ENCODE results near the gene PPP1CA.

PPP1CA gene

GRCh38 chr11:67397986-67398660 is 3.5 kb downstream of the PPP1CA start:
- peaks cover 66% of the 10 kb centered on the region for H3K4me1 Mint-ChIP-seq

GRCh38 chr11:67397536-67397935 is 4.1 kb downstream of the PPP1CA start:
- H3K27me3 Mint-ChIP-seq: no peaks in the 10 kb centered on the region
- H3K36me3 Mint-ChIP-seq: peaks cover 51% of the 10 kb centered on the region
- CTCF ChIA-PET: no interaction called here
- peak overlapping the region; percentile 76 for H3K27ac Mint-ChIP-seq
- no peak for DNase-seq
- peaks cover 65% of the 10 kb centered on the region for H3K4me1 Mint-ChIP-seq
- H3K4me3 Mint-ChIP-seq: peak overlapping the region; percentile 43
- no peaks in the 10 kb centered on the region for H3K9me3 Mint-ChIP-seq

More at GRCh38 chr11:67397986-67398660, 3.5 kb downstream of the PPP1CA start:
- Mint-ChIP-seq H3K4me3 (peak overlapping the region; percentile 43), H3K36me3 (peaks cover 49% of the 10 kb centered on the region), H3K27me3 (no peaks in the 10 kb centered on the region), H3K27ac (peak overlapping the region; percentile 78), H3K9me3 (no peaks in the 10 kb centered on the region)
- no peak for DNase-seq
- CTCF ChIA-PET: interaction anchor here (1.1 kb wide), 1 partner anchor 41 kb away, joined by 3 read pairs; no protein-coding TSS in a partner anchor

GRCh38 chr11:67396587-67397389 is 4.9 kb downstream of the PPP1CA start:
- Mint-ChIP-seq H3K9me3 (no peaks in the 10 kb centered on the region), H3K27me3 (no peaks in the 10 kb centered on the region), H3K27ac (peak overlapping the region; percentile 87), H3K4me3 (peak overlapping the region; percentile 56), H3K4me1 (peaks cover 63% of the 10 kb centered on the region), H3K36me3 (peaks cover 53% of the 10 kb centered on the region)
- no peak for DNase-seq
- CTCF ChIA-PET: interaction anchor here (0.9 to 1.4 kb wide), 4 partner anchors 13 to 53 kb away, joined by 3 read pairs; no protein-coding TSS in a partner anchor

- H3K36me3 Mint-ChIP-seq: peaks cover 53% of the 10 kb centered on the region
- CTCF ChIA-PET: interaction anchor here (0.9 to 1.4 kb wide), 4 partner anchors 12 to 53 kb away, joined by 3 read pairs; no protein-coding TSS in a partner anchor
- no peaks in the 10 kb centered on the region for H3K9me3 Mint-ChIP-seq
- peak overlapping the region; percentile 83 for H3K27ac Mint-ChIP-seq
- no peak for DNase-seq
- H3K4me1 Mint-ChIP-seq: peaks cover 65% of the 10 kb centered on the region
- H3K4me3 Mint-ChIP-seq: no peak overlapping the region
- H3K27me3 Mint-ChIP-seq: no peaks in the 10 kb centered on the region
Measured at GRCh38 chr11:67396259-67396581, 5.4 kb downstream of the PPP1CA start.

- CTCF ChIA-PET: interaction anchor here (0.9 to 1.4 kb wide), 4 partner anchors 12 to 52 kb away, joined by 3 read pairs; no protein-coding TSS in a partner anchor
- no peak for DNase-seq
- Mint-ChIP-seq H3K36me3 (peaks cover 49% of the 10 kb centered on the region), H3K27ac (peak overlapping the region; percentile 83), H3K27me3 (no peaks in the 10 kb centered on the region), H3K4me3 (no peak overlapping the region), H3K9me3 (no peaks in the 10 kb centered on the region), H3K4me1 (peaks cover 70% of the 10 kb centered on the region)
Measured at GRCh38 chr11:67395555-67396258, 6.0 kb downstream of the PPP1CA start.

GRCh38 chr11:67393990-67394389 is 7.7 kb downstream of the PPP1CA start:
- no peak overlapping the region for H3K27ac Mint-ChIP-seq
- DNase-seq: no peak
- H3K4me3 Mint-ChIP-seq: peak overlapping the region; percentile 38
- H3K36me3 Mint-ChIP-seq: peaks cover 40% of the 10 kb centered on the region
- peaks cover 65% of the 10 kb centered on the region for H3K4me1 Mint-ChIP-seq
- H3K9me3 Mint-ChIP-seq: no peaks in the 10 kb centered on the region
- H3K27me3 Mint-ChIP-seq: no peaks in the 10 kb centered on the region
- CTCF ChIA-PET: interaction anchor here (0.9 to 1.2 kb wide), 2 partner anchors 29 to 74 kb away, joined by 3 read pairs; no protein-coding TSS in a partner anchor

- Mint-ChIP-seq H3K4me3 (peak overlapping the region; percentile 93), H3K4me1 (peaks cover 63% of the 10 kb centered on the region), H3K27ac (no peak overlapping the region), H3K27me3 (no peaks in the 10 kb centered on the region), H3K9me3 (no peaks in the 10 kb centered on the region), H3K36me3 (peaks cover 37% of the 10 kb centered on the region)
- DNase-seq: no peak
- CTCF ChIA-PET: interaction anchor here (1.6 kb wide), 1 partner anchor 112 kb away, joined by 4 read pairs; the partner anchor contains the start of gene PITPNM1
Measured at GRCh38 chr11:67393437-67393836, 8.2 kb downstream of the PPP1CA start.

- H3K27ac Mint-ChIP-seq: peak overlapping the region; percentile 56
- H3K36me3 Mint-ChIP-seq: peaks cover 28% of the 10 kb centered on the region
- no peak for DNase-seq
- H3K27me3 Mint-ChIP-seq: no peaks in the 10 kb centered on the region
- H3K4me3 Mint-ChIP-seq: peak overlapping the region; percentile 93
- CTCF ChIA-PET: interaction anchor here (0.8 to 24.9 kb wide), 6 partner anchors 8 to 113 kb away, joined by 3 to 564 read pairs (median 4); partner anchors contain the start of genes PITPNM1, POLD4 and PPP1CA
- peaks cover 51% of the 10 kb centered on the region for H3K4me1 Mint-ChIP-seq
- H3K9me3 Mint-ChIP-seq: no peaks in the 10 kb centered on the region
Measured at GRCh38 chr11:67392183-67392715, 9.4 kb downstream of the PPP1CA start.

- Mint-ChIP-seq H3K27me3 (peaks cover 5% of the 10 kb centered on the region), H3K9me3 (no peaks in the 10 kb centered on the region), H3K27ac (peak within 1 kb of the TSS; percentile 56), H3K4me1 (peaks cover 44% of the 10 kb centered on the region), H3K4me3 (peak within 1 kb of the TSS; percentile 93), H3K36me3 (peaks cover 23% of the 10 kb centered on the region)
- peak; percentile 96 for DNase-seq
- CTCF ChIA-PET: interaction anchor here (0.8 to 24.9 kb wide), 8 partner anchors 8 to 114 kb away, joined by 3 to 564 read pairs (median 4); partner anchors contain the start of genes PITPNM1, POLD4 and PPP1CA
Measured at GRCh38 chr11:67391304-67392182, 10.1 kb downstream of the PPP1CA start, which contains the start of gene RAD9A. Gene RAD9A (plus strand): TSS chr11:67391986. CDS start chr11:67392045, 59 bp downstream.

- DNase-seq: no peak
- CTCF ChIA-PET: interaction anchor here (1.0 to 24.9 kb wide), 4 partner anchors 9 to 37 kb away, joined by 3 to 564 read pairs (median 12); partner anchors contain the start of genes POLD4 and PPP1CA
- H3K9me3 Mint-ChIP-seq: no peaks in the 10 kb centered on the region
- peak overlapping the region; percentile 56 for H3K27ac Mint-ChIP-seq
- peaks cover 38% of the 10 kb centered on the region for H3K4me1 Mint-ChIP-seq
- peak overlapping the region; percentile 93 for H3K4me3 Mint-ChIP-seq
- peaks cover 9% of the 10 kb centered on the region for H3K27me3 Mint-ChIP-seq
- peaks cover 18% of the 10 kb centered on the region for H3K36me3 Mint-ChIP-seq
Measured at GRCh38 chr11:67390947-67391303, 10.7 kb downstream of the PPP1CA start.

GRCh38 chr11:67389477-67389876 is 12.2 kb downstream of the PPP1CA start:
- CTCF ChIA-PET: interaction anchor here (0.9 to 24.9 kb wide), 6 partner anchors 10 to 116 kb away, joined by 3 to 564 read pairs (median 4); partner anchors contain the start of genes PITPNM1, POLD4, PPP1CA and PTPRCAP

GRCh38 chr11:67387518-67387917 is 14.1 kb downstream of the PPP1CA start:
- H3K36me3 Mint-ChIP-seq: peaks cover 4% of the 10 kb centered on the region
- no peaks in the 10 kb centered on the region for H3K9me3 Mint-ChIP-seq
- H3K4me1 Mint-ChIP-seq: peaks cover 23% of the 10 kb centered on the region
- no peak for DNase-seq
- H3K27me3 Mint-ChIP-seq: peaks cover 37% of the 10 kb centered on the region
- H3K4me3 Mint-ChIP-seq: no peak overlapping the region
- no peak overlapping the region for H3K27ac Mint-ChIP-seq
- CTCF ChIA-PET: interaction anchor here (1.0 to 24.9 kb wide), 5 partner anchors 10 to 120 kb away, joined by 3 to 564 read pairs (median 7); partner anchors contain the start of genes CLCF1 and POLD4

More at GRCh38 chr11:67389477-67389876, 12.2 kb downstream of the PPP1CA start:
- peak overlapping the region; percentile 68 for H3K4me3 Mint-ChIP-seq
- H3K9me3 Mint-ChIP-seq: no peaks in the 10 kb centered on the region
- peaks cover 24% of the 10 kb centered on the region for H3K27me3 Mint-ChIP-seq
- peak overlapping the region; percentile 20 for H3K27ac Mint-ChIP-seq
- H3K36me3 Mint-ChIP-seq: peaks cover 14% of the 10 kb centered on the region
- DNase-seq: peak; percentile 72
- H3K4me1 Mint-ChIP-seq: peaks cover 37% of the 10 kb centered on the region

Measured in activated naive CD4-positive, alpha-beta T cell treated with anti-CD3 and anti-CD28 coated beads, Interleukin-2, amount 10 ng/mL, durations not matched to agents 7 days and 5 days (primary cell).